ENCODE measurements around the gene PTPRG.

PTPRG gene

DNA sequence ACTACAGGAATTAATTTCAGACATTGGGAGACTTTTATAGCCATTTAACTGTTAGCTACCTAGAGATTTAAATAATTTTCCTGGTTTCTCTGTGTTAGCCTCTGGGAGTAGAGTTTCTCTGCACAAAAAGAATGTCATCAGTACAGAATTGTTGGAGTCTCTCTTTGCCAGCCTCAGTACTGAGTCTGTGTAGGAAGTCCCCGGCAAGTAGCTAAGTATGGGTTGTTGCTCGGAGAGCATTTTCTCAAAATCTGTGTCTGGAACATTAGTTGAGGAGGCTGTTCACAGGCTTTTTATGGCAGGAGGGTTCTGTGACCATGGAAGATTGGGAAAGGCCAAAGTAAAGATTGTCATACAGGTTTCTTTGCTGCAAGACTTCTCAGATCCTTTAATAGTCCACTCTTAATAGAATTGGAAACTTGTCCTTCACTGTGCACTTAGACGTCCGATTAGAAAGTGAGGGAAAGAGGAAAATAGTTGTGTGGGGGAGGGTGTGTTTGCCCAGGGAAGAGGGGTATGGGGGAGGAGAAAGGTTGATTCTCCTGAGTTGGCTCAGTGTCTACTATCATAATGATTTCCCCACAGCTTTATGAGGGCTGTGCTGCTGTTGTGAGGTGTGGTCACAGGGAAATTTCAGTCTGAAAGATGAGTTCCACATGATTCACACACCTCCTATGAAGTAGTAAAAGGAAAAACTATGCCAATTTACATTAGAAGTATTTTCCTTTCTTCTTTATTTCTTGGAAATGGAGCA lies 207.1 kb downstream of the PTPRG start:
- TF ChIP-seq, protein P1, sequence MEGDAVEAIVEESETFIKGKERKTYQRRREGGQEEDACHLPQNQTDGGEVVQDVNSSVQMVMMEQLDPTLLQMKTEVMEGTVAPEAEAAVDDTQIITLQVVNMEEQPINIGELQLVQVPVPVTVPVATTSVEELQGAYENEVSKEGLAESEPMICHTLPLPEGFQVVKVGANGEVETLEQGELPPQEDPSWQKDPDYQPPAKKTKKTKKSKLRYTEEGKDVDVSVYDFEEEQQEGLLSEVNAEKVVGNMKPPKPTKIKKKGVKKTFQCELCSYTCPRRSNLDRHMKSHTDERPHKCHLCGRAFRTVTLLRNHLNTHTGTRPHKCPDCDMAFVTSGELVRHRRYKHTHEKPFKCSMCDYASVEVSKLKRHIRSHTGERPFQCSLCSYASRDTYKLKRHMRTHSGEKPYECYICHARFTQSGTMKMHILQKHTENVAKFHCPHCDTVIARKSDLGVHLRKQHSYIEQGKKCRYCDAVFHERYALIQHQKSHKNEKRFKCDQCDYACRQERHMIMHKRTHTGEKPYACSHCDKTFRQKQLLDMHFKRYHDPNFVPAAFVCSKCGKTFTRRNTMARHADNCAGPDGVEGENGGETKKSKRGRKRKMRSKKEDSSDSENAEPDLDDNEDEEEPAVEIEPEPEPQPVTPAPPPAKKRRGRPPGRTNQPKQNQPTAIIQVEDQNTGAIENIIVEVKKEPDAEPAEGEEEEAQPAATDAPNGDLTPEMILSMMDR (conservative IDR thresholded peaks at IDR 0.05; ENCODE audit: low read depth, low read length): no peak
- H3K4me3 ChIP-seq (ENCODE audit: low read length): no peak overlapping the region
- DNase-seq (ENCODE audit: low read depth): no peak

GRCh38 chr3:61769266-61769990 lies 208.1 kb downstream of the PTPRG start:
- DNase-seq (ENCODE audit: low read depth): no peak
- no peak overlapping the region for H3K4me3 ChIP-seq (ENCODE audit: low read length)
- TF ChIP-seq, protein P1 (conservative IDR thresholded peaks at IDR 0.05; ENCODE audit: low read depth, low read length): no peak

GRCh38 chr3:61771976-61772375 lies 210.6 kb downstream of the PTPRG start:
- DNase-seq (ENCODE audit: low read depth): no peak
- TF ChIP-seq, protein P1 (conservative IDR thresholded peaks at IDR 0.05; ENCODE audit: low read depth, low read length): no peak

DNA sequence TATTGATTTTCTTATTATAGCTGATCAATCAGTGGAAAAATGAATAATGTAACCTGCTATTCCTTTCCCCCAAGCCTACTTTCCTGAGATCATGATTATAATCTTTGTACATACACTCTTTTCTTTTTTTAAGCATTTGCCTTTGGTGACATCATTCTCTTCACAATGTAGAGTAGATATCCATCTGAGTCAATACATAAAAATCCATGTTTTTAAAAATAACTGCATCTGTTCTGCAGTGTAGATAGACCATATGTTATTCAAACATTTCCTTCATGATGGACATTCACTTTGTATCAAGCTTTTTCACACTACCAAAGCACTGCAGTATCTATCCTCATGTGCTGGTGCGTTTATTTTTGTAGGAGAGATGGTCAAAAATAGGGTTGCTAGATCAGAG lies 211.1 kb downstream of the PTPRG start:
- no peak for DNase-seq (ENCODE audit: low read depth)
- no peak overlapping the region for H3K4me3 ChIP-seq (ENCODE audit: low read length)

More at GRCh38 chr3:61771976-61772375, 210.6 kb downstream of the PTPRG start:
- no peak overlapping the region for H3K4me3 ChIP-seq (ENCODE audit: low read length)

DNA sequence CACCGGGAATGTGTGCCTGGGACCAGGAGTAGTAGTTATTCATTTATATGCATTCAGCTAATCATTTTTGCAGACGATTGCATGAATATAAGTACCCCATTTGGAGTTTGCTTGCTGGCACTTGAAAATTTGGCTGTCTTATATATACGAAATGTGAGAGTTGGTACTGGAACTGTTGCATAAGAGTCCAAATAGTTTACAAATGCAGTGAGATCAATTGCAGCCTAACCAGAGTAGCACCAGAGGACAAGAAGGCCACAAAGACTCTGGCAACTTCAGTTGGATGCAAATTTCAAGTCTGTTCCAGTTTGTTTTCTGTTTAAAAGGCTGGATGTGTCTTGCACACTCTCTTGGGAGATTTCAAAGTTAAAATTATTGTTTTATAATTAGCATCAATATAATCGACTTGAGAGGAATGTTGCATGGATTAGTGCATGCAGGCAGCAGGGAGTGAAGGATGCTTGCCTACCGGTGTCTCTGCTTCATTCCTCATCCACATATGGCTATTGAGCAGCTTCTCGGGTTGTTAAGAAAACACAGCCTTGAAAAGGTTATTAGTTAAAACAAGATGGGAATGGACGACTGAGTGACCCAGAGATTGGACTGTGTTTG lies 213.0 kb downstream of the PTPRG start:
- no peak for DNase-seq (ENCODE audit: low read depth)
- no peak overlapping the region for H3K4me3 ChIP-seq (ENCODE audit: low read length)
- TF ChIP-seq, protein P1 (conservative IDR thresholded peaks at IDR 0.05; ENCODE audit: low read depth, low read length): no peak

More for the DNA sequence above, 211.1 kb downstream of the PTPRG start:
- TF ChIP-seq, protein P1 (conservative IDR thresholded peaks at IDR 0.05; ENCODE audit: low read depth, low read length): no peak

- TF ChIP-seq, protein P1 (conservative IDR thresholded peaks at IDR 0.05; ENCODE audit: low read depth, low read length): no peak
- no peak for DNase-seq (ENCODE audit: low read depth)
- H3K4me3 ChIP-seq (ENCODE audit: low read length): no peak overlapping the region
Measured at GRCh38 chr3:61776390-61776789, 215.0 kb downstream of the PTPRG start.
